HG03103 (cell line): ENCODE data around the gene COIL.
"Not testable (repeated sequence)": the region's sequence is repeated elsewhere in the genome, so short reads cannot be mapped to it uniquely, and the experiment has no call there.

Source experiments
- ATAC-seq: cut with Tn5 transposase; IDR thresholded peaks from one replicate; pipeline ENCODE4 v1.9.1; 2021; ENCODE audit warnings: low read depth; ENCODE audit not compliant: unreplicated experiment

COIL gene

DNA sequence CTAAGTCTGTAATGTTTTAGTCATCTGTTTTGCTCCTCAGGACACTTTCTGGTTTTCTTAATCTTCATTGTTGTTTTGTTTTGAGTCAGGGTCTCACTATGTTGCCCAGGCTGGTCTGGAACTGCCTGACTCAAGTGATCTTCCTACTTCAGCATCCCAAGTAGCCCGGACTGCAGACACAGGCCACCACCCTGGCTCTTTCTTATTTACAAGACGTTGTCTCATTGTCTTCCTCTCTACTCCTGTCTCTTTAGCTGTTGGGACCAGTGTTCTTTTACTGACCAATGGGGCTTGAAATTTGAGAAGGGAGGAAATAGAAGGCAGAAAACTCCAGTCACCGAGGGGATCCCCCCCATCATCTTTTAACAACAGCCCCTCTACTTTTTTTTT is 18.2 kb upstream of the COIL start:
- no peak for ATAC-seq

DNA sequence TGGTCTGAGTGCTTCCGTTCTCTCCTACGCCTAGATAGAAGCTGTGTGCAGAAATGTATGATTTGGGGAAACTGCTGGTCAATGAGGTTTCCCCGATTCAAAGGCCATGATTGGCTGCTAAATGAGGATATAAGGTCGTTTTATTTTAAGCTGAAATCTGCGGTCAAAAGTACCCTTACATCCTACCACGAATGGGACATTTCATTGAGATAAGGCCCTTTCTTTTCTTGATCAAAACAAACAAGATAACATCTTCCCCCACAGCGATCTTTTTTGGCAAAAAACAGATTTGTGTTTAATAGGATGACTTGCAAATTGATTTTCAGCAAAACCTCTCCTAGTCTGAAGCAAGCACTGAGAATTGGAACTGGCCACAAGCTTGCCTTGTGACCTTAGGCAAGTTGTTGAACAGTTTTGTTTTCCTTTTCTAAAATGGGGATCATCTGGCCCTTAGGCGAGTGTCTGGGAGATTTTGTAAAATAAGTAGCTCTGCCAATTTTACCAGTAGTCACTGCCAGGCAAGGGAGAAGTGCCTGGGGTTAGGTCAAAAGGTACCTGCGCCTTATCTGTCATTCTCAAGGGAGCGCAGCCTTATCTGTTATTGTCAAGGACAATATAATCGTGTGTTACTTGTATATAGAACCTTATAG is 17.7 kb upstream of the COIL start:
- ATAC-seq = peak; percentile 23

DNA sequence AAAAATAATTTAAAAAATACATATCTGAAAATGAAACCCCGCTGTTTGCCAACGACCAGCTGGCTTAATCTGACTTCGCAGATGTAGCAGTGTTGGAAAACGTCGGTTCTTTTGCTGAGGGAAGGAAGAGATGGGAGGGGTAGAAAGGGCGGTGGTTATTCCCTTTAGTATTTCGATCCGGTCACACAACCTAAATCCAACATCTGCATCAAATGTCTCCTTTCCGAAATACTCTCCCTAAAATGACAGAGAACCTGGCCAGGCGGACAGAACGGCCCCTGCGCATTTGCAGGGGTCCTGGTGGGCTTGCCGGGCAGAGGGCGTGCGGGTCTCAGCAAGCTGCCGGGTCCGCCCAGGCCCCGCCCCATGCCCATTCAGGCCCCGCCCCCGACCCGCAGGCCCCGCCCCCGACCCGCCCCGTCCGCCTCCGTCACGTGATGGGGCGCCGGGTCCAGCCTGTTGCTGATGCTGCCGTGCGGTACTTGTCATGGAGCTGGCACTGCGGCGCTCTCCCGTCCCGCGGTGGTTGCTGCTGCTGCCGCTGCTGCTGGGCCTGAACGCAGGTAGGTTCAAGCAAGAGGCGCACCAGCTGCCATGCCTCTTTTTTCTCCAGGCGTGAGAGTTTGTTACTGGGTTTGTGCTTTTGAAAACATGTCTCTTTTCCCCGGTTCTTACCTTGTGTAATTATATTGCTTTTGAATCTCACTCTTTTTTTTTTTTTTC is 17.0 kb upstream of the COIL start, which contains the start of gene SCPEP1:
Gene SCPEP1 (plus strand): TSS at position 459 of the 723 bp plus-strand sequence. CDS start 29 bp downstream, at position 488.
- ATAC-seq = peak; percentile 59

DNA sequence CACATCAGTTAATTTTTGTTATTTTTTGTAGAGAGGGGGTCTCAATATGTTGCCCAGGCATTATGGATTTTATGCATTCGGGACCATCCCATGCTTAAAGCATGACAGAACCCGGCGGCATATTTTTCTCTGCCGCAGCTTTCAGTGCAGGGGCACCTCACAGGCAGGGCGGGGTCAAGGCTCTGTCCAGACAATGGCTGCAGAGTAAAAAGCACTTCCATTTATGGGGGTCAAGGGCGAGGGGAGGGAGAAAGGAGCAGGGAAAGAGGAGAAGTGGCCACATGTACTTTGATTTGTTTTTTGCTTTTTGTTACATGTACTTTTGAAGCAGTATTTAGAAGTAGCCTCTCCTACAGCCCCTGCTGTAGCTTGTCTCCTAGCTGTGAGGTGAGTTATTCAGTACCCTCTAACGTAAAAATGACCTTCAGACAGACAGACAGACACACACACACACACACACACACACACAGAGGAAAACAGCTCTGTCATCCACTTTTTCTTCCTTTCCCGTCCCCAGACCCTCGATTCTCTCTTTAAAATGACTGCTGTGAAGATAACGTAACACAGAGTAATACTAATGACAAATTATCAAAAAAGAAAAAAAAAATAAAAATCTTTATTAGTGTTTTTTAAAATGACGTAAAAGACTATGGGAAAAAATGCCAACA is 16.2 kb upstream of the COIL start:
- no peak for ATAC-seq

DNA sequence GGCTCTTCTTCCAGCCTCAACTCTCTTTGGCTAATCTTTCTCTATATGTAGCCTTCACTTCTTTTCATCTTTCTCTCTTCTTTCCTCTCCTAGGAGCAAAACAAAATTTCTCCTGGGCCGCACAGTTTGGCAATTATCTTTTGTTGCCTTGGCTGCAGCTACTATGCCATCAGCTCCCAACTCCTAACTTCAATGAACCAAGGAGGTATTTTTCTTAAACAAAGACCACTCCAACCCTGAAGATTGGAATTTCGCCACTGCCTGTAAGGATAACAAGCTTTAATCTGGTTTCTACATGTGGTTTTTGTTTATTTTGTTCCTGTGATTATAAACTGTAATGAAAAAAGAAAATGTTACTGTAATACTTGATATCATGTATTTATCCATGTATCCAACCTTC is 14.8 kb upstream of the COIL start:
- ATAC-seq = no peak

DNA sequence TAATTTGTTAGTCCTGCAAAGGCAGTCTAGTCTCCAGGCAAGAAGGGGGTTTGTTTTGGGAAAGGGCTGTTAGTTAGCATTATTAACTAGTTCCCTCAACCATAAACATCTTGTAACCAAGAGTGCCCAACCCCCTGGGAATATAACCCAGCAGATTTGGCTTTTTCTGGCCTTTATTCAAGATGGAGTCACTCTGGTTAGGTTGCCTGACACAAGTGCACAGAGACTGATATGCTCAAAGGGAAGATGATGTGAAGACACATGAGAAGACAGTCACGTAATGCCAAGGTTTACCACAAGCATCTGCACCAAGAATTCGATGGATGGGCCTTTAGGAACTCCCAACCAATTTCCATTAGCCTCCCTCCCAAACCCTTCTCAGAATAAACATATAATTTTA is 13.2 kb upstream of the COIL start:
- no peak for ATAC-seq

DNA sequence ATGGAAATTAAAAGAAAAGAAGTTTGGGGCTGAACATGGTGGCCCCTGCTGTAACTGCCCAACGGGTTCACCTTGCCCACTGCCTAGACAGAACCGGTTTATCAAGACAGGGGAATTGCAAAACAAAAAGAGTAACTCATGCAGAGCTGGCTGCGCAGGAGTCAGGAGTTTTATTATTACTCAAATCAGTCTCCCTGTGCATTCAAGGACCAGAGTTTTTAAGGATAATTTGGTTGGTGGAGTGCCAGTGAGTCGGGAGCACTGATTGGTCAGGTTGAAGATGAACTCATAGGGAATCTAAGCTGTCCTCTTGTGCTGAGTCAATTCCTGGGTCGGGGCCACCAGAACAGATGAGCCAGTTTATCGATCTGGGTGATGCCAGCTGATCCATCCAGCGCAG is 12.7 kb upstream of the COIL start:
- no peak for ATAC-seq

DNA sequence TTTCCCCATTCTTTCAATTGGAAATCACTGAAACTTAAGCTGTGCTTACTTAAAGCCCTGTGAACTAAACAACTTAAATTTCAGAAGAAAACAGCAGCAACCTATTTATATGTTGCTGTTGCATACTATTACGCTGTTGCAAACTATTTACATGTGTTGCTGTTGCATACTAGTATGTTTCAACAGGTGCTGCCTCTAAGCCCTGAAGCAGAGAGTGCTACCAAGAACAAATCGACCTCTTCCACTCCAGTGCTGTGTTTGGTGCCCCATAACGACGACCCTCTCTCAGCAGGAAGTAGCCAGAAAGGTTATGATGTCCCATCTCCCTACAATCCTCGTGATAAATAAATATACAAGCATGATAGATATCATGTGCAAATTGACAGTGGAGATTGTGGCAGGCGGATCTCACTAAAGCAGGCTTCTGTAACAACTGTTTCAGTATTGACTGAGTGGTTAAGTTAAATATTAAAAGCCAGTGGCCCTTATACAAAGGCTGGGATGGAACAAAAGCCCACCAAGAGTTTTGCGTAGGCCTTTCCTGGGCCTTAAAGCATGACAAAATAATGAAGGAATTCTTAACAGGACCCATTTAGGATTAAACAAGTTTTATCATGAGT is 11.4 kb upstream of the COIL start:
- ATAC-seq = no peak

DNA sequence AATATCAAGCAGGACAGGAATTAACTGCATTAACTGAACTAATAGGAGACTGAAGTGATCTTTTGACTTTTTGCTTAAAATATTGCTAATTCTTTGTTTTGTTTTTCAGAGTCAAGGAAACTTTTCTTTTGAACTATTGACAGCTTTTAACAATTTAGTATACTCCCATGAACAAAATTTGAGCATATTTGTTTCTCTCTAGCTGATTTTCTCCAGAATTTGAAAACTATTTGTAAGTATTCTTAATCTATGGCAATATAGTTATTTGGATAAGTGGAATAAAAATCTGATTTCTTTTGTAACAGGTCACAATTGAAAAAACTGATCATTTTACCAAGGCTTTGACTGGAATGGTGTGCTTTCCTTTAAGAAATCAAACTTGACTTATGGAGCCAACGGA is 10.1 kb upstream of the COIL start:
- no peak for ATAC-seq

DNA sequence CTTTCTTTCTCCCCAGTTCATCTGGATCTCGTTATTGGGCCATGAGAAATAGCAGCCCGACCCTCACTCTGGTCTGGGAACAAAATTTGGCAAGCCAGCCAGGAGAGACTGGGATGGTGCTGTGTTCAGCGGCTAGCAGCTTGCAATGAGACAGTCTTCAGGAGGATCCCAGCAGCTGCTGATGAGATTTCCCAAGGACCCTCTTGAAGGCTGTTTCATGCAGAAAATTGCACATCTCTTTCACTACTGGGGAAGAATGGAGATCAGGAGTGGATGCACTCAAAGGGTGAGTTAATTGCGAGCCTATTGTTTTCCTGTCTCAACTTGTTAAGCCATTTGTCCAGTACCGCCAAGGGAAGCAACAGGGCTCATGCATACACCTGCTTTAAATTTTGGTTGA is 5.5 kb upstream of the COIL start:
- ATAC-seq = no peak

DNA sequence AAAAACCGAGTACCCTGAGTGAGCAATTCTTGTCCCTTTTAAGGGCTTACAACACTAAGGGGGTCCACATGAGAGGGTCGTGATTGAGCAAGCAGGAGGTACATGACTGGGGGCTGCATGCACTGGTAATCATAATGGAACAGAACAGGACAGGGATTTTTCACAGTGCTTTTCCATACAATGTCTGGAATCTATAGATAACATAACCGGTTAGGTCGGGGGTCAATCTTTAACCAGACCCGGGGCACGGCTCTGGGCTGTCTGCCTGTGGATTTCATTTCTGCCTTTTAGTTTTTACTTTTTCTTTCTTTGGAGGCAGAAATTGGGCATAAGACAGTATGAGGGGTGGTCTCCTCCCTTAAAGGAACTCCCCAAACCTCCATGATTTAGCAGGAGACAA is 4.8 kb upstream of the COIL start:
- not testable (repeated sequence) for ATAC-seq

DNA sequence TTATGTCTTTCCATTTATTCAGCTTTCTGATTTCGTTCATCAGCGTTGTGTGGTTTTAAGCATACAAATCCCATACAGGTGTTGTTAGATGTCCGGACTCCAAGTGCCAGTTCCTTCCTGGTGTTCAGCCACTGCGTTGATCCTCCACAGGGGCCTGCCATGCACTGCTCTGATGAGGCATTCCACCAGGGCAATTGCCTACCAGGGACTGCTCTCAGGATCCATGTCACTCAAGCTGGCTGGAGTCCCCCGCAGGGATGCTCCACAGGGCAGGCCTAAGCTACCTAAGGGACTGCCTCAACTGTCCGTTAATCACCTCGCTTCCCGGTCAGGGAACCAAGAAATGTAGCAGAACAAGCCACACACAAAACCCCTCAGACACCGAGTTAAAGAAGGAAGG is 4.4 kb upstream of the COIL start:
- not testable (repeated sequence) for ATAC-seq

DNA sequence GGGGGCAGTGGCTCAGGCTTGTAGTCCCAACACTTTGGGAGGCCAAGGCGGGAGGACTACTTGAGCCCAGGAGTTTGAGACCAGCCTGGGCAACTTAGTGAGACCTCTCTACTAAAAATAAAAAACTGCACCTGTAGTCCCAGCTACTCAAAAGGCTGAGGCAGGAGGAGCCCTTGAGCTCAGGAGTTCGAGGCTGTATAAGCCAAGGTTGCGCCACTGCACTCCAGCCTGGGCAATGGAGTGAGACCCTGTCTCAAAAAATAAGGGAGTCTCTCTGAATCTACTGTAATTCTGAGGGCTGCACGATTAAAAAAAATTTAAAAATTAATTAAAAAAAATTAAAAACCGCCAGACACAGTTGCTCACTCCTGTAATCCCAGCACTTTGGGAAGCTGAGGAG is 3.9 kb downstream of the COIL start:
- ATAC-seq = no peak

DNA sequence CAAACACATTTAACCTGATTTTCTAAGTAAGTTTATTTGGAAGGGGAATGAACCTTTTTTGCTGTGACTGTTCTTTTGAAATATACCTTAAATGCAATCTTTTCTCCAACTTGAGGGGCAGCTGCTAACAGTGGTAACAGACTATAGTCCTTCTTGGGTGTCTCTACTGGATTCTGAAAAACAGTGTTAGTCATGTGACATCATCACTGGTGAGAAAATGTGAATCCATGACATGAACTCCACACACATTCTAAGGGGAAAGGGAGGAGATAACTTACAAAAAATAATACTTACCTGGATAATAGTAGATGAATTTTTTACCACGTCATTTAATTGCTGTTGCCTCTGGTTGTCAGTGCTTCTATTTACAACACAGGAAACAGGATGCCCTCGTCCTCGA is 11.3 kb downstream of the COIL start:
- ATAC-seq = no peak

DNA sequence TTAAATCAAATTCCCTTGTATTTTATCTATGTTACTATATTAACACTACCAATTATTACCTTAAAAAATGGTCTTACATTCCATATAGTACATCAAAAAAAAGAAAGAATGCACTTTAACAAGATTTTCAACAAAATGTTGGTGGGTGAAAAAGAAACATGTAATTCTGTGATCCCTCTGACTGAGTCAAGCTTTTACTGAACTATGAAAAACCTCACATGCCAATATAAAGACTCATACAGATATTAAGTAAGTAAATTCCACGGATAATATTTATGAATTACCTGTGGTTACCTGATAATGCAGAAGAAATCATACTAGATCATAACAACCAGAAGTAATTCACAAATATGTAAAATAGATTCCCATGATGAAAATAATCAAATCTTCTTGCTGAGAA is 12.4 kb downstream of the COIL start:
- no peak for ATAC-seq

DNA sequence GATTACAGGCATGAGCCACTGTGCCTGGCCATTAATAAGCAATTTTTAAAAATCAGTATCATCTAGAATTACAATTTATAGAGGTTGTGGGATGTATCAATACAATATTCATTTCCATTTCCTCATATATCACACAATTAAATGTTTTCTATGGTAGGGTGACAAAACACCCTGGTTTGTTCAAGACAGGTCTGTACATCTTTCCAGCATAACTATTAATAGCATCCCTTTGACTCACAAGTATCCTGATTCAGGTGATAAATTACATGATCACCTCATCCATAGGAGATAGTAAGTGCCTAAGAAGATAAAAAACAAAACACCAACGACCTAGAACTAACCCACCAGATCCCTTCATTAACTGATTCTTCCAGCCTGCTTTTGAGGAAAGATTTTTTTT is 13.1 kb downstream of the COIL start:
- no peak for ATAC-seq

DNA sequence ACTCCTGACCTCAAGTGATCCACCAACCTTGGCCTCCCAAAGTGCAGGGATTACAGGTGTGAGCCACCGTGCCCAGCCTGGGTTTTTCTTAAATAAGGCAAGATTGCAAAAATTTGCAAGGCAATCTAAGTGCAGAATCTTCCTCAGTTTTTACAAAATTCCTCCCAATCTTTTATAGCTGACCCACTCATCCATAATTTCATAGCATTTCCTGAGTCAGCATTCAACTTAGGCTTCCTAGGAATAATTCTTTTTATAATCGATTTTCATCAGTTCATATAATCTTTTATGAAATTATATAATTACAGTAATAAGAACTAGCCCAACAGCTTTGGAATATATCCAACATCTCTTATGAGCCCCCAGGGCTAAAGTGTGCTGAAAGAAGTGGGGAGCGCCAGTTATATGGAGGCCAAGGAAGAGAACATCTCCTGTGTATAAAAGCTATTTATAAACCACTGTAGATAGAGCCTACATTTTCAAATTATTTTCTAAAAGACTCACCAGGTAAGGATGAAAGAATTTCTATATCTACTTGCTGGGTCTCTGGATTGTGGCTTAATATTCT is 14.8 kb downstream of the COIL start:
- no peak for ATAC-seq

DNA sequence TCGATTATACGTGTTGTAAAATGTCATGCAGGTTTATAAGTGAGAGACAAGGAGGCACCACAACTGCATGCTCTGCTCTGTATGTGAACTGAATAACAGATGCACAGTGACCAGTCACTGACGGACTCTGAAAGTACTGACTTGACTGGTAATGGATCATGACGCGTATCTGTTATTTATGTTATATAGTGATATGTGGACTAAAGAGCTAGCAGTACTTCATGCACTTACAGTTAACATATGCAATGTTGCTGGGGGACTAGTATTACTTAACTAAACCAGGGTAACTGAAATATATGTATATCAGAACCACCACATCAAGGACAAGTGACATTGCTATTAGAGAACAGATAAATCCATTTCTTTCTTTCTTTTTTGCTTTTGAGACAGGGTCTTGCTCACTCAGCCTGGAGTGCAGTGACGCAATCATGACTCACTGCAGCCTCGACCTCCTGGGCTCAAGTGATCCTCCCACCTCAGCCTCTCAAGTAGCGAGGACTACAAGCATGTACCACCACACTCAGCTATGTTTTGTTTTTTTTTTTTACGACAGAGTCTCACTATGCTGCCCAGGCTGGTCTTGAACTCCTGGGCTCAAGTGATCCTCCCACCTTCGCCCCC is 17.2 kb downstream of the COIL start:
- ATAC-seq = no peak

DNA sequence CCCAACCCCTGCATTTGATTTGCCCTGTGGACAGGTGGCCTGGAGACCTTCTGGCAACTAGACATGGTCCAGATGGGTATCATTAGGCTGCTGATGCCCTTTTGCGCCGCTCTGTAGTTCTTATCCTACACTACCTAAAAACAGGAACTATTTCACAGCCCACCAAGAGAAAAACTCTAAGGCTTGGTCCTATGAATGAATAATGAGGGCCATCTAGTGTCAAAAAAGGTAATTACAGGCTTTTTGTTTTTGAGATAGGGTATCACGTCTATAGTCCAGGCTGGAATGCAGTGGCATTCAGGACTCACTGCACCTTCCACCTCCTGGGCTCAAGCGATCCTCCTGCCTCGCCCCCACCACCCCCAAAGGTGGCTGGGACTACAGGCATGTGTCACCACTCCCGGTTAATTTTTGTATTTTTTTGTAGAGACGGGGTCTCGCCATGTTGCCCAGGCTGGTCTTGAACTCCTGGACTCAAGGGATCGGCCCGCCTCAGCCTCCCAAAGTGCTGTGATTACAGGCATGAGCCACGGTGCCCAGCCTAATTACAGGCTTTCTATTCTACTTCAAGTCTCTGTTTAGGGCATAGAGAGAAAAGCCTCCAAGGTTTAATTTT is 20.9 kb downstream of the COIL start:
- ATAC-seq = no peak

DNA sequence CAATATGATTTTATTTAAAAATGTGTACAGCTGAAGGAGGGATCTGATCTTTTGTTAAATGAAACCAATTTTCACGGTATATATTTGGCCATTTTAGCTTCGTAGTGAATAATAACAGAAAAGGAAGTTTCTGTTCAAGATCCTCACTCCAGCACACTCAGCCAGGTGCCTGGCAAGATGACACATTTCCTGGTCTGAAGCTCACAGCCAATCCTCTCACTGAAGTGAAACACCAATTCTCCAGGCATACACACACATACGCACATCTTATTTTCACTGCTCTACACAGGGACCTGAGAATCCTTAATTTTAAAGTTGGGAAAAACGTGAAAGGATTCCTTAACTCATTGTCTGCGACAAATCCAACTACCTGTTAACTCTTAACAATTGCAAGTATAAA is 22.6 kb downstream of the COIL start:
- ATAC-seq = not testable (repeated sequence)
